Stimulated activated CD4-positive, alpha-beta T cell treated with anti-CD3 and anti-CD28 coated beads, Interleukin-4, amount 100 ng/mL, for 4 hours (primary cell): ENCODE measurements around the gene BEND7.
"Not testable (repeated sequence)": the region's sequence is repeated elsewhere in the genome, so short reads cannot be mapped to it uniquely, and the experiment has no call there.

Experiments
- DNase-seq, 2 experiments: peaks; one replicate each; pipeline ENCODE4 v3.0.0-alpha.2; 2020

Gene BEND7, protein sequence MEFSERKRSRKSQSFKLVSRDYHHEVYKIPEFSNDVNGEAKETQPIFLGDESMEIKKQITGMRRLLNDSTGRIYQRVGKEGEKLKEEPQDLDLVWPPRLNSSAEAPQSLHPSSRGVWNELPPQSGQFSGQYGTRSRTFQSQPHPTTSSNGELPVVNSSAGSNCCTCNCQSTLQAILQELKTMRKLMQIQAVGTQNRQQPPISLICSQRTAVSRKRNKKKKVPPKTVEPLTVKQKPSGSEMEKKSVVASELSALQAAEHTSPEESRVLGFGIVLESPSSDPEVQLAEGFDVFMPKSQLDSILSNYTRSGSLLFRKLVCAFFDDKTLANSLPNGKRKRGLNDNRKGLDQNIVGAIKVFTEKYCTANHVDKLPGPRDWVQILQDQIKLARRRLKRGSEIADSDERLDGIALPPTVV

DNA sequence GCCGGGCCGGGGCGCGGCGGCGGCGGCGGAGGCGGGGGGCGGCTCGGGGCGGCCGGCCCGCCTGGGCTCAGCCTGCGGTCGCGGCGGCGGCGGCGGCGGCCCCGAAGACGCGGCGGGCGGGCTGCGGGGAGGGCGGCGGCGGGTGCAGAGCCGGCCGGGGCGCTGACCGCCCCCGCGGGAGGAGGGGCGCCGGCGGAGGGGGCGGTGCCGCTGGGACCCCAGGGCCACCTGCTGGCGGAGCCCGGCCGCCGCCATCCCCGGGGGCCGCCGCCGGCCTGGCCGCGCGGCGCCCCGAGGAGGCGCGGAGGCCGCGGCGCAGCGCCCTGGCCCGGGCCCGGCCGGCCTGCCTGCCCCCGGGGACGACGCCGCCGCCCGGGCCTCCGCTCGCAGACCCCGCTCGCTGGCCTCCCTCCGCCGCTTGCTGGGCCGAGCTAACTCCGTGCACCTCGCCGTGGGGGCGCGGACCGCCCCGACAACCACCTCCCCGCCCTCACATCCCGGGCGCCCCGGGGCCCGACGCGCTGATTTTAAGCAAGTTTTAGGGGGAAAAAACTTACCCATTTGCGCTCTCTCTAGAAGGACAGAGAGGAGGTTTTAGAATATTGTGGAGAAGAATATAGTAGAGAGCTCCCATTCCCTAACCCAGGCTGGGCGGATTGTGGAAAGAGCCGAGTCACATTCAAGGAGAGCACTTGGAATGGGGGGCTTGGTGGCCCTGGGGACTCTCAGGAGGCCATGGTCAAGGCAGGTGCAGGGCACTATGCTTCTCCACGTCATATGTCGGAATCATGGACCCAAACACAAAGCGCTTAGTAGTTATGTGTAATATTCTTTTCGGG is at the start of gene BEND7:
TSS of gene BEND7 (minus strand) at position 140 of the 839 bp plus-strand sequence. CDS start 481 bp downstream, outside the sequence.
- peak in 1 of 2 experiments; percentile 14 for DNase-seq

DNA sequence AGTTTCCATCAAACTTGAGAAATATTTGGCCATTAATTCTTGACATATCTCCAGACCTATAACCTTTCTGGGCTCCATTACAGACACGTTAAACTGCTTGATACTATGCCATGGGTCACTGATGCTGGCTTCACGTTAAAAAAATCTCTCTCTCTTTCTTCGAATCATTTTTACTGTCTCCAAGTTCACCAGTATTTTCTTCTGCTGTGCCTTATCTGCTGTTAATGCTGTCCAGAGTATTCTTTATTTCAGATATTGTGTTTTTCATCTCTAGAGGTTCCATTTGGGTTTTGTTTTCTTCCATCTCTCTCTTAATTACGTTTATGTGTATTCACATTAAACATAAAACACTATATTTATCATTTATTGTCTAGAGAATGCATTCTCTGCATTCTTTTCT is 45.1 kb upstream of the BEND7 start:
- DNase-seq, result no peak

DNA sequence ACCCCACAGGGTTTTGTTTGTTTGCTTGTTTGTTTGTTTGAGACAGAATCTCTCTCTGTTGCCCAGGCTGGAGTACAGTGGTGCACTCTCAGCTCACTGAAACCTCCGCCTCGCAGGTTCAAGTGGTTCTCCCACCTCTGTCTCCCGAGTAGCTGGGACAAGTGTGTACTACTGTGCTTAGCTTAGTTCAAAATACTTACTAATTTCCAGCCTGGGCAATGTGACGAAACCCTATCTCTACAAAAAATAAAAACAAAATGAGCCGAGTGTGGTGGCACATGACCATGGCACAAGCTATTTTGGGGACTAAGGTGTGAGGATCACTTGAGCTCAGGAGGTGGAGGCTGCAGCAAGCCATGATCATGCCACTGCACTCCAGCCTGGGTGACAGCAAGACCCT is 42.7 kb upstream of the BEND7 start:
- DNase-seq, result no peak

DNA sequence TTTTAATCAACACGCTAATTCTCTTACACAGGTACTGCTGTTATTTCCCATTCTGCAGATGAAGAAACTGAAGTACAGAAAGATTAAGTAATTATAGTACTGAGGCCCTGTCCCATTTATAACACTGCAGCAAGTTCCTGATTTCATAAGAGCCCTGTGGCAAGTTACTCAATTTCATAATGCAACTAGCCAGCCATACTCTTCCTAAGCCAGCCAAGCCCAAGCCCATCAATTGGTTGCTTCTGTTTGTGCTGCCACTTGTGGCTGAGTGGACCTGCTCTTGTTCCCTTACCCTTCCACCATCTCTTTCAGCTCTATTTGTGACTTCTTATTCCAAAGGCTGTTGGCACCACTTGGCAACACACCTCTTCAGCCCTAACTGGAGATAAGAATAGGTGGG is 38.2 kb upstream of the BEND7 start:
- no peak for DNase-seq

DNA sequence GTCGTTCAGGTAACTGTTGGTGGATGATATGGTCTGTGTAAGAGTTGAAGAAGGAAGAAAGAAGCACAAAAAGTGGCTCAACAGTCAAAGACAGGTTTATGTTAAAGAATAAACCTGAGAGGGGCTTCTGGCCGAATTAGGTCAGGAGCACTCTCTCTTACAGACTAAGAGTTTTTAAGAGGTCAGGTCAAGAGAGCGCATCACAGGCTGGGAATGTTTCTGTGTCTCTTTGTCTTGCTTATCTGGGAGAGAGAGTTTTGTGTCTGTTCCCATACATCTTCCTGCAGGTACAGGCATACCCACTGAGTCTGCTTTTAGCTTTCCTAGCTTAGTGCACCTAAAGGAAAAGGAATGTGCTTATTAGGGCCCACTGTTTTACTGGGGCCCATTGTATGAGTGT is 35.8 kb upstream of the BEND7 start:
- DNase-seq, result no peak

DNA sequence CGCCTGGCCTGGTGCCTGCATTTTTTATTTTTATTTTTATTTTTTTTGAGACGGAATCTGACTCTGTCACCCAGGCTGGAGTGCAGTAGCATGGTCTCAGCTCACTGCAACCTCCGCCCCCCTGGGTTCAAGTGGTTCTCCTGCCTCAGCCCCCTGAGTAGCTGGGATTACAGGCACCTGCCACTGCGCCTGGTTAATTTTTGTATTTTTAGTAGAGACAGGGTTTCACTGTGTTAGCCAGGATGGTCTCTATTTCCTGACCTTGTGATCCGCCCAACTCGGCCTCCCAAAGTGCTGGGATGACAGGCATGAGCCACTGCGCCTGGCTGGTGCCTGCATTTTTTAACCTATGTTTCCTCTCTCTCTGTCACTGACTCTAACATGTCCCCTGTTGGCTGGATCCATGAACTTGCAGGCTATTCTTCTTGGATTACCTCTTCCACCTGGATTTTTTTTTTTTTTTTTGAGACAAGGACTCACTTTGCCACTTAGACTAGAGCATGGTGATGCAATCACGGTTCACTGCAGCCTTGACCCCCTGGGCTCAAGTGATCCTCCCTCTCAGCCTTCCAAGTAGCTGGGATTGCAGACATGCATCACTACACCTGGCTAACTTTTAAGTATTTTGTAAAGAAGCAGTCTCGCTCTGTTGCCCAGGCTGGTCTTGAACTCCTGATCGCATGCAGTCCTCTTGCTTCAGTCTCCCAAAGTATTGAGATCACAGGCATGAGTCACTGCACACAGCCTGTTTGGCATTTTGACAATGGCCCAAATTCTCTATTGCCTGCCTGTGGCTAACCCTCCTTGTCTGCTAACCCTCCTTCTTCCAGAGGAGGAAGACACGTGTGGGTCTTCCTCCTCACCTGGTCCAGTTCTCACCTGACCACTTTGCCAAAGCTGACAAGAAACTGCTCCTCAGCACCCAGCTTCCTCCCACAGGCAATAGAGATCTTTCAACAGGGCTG is 34.9 kb upstream of the BEND7 start:
- DNase-seq, result no peak

DNA sequence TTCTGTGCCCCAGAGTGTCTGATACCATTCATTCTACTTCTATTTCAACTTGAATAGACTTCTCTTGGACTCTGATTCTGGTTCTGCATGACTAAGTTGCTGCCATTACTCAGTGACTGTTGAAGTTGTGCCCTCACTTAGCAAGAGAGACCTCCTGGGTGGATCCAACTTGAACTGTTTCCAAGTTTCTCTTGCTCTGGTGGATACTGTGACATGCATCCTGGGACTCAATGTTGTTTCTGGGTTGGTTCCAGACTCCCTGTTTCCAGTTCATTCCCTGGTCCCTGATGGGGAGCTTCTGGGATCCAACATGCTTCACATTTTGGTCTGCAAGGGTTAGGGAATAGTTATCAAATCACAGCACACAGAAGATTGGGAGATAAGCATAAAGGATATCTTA is 31.8 kb upstream of the BEND7 start:
- DNase-seq, result no peak

DNA sequence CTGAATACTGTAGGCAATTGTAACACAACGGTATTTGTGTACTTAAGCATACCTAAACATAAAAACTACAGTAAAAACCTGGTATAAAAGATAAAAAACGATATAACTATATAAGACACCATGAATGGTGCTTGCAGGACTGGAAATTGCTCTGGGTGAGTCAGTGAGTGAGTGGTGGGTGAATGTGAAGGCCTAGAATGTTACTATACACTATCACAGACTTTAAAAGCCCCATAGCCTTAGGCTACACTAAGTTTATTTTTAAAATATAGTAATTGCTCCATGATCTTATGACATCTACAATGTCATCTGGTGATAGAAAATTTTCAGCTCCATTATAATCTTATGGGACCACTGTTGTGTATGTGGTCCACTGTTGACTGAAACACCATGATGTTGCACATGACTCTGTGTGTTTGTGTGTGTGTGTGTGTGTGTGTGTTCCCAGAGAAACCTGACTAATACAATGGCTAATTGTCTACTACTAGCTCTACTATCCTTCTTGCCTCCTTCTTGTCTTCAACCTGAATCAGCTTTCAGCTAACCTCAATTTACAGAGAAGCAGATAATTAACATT is 30.4 kb upstream of the BEND7 start:
- DNase-seq, result no peak

DNA sequence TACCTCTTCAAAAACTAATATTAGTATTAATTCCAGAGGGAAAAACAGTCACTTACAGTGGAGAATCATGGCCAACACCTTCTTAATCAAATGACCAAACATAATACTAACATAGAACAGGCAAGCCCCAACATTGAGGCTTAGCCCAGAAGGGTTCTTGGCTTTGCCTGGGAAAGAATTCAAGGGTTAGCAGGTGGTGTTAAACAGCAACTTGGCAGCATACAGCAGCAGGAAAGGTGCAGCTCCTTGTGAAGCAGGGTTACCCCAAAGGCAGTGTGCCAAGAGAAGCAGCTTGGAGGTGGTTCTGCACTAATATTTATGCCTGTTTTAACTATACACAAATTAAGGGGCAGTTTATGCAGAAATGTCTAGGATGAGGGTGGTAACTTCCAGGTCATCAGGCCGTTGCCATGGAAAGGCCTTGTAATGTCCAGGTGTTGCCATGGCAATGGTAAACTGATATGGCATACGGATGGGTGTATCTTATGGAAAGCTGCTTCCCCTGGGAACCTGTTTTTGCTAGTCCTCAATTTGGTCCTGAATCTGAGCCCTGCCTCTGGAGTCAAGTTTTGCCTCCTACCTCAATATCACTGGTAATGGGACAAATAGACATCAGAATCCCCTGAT is 27.2 kb upstream of the BEND7 start:
- no peak for DNase-seq

DNA sequence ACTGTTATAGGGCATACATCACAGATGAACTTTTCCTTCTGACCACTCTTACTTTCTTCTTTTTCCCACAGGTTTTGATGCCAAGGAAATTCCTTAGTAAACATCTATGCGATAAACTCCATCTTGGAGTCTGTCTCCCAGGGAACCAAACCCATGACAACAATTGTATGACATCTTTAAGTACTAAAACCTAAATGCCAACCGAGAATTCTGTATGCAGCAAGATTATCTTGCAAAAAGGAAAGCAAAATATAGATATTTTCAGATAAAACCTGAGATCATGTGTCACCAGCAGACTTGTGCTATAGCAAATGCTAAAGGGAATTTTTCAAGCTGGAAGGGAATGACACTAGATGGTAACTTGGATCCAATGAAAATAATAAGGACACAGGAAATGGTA is 22.0 kb upstream of the BEND7 start:
- DNase-seq, result no peak

DNA sequence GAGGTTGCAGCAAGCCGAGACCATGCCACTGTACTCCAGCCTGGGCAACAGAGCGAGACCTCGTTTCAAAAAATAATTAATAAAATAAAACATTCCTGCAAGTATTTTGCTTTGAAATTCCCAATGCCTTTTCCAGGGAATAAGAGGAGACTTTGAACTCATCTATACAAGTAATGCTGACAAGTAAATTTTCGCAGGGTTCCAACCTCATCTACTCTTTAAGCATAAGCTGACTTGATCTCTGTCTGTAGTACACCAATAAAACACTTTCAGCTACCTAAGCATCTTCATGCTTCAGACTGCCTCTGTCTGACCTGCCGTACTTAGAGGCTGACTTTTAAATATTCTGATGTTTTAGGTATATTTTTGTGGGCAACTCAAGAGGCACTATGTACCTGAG is 13.7 kb upstream of the BEND7 start:
- no peak for DNase-seq

DNA sequence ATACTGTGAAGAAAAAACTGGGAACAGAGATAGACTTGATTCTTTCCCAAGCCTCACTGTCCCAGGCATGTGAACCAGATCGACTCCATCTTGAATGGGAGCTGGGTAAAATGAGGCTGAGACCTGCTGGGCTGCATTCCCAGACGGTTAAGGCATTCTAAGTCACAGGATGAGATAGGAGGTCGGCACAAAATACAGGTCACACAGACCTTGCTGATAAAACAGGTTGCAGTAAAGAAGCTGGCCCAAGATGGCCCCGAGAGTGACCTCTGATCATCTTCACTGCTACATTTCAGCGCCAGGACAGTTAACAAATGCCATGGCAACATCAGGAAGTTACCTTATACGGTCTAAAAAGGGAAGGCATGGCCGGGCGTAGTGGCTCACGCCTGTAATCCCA is 9.2 kb upstream of the BEND7 start:
- DNase-seq, result not testable (repeated sequence)

DNA sequence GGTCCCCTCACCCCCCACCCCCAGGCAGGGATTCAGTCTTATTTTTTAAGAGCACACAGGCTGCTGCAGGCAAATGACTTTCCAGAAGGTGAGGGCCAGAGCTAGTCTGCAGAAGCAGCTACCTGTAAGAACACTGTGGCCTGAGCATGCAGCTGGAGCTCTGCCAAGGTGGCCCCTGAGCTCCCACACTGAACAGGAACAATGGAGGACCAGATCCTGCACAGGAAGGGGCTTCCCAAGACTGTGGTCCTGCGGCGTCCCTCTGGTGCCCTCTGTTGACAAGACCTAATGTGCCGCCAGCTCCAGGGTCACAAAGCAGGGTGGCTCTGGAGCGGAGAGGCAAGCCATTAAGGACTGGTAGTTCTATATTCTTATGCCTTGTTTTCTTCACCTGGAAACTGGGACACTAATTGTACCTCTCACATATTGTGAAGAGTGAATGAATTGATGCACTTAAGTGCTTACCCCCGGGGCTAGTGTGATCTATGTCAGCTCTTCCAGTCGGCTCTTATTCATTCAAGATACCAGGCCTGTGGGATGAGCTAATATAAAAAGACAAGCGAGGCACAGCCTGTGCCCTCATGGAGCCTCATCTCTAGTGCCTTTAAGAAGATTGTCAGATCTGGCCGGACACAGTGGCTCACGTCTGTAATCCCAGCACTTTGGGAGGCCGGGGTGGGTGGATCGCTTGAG is 8.0 kb upstream of the BEND7 start:
- peak in 1 of 2 experiments; percentile 10 for DNase-seq

DNA sequence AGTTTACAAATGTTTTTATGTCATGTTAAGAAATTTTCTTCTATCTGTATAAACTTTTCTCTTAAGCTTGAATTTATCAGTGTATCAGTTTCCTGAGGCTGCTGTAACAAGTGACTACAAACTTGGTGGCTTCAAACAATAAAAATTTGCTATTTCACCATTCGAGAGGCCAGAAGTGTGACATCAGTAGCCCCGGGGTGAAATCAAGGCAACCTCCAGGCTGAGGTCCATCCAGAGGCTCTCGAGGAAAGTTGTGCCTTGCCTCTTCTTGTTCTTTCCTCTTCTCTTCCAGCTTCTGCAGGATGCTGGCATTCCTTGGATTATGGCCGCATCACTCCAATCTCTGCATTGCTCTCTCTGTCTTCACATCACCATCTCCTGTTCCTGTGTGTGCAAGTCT is 6.5 kb upstream of the BEND7 start:
- no peak for DNase-seq

DNA sequence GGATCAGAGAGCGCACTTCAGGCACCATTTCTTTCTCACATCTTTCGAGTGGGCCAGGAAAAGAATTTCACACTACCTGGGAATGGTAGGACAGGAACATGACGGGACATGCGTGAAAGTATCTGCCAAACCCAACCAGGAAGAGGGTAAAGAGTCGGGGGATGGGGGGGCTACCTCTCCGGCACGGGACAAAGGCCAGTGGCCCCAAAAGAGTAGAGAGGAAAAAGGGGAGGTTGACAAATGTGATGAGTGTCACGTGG is 830 bp upstream of the BEND7 start:
- DNase-seq, result no peak

DNA sequence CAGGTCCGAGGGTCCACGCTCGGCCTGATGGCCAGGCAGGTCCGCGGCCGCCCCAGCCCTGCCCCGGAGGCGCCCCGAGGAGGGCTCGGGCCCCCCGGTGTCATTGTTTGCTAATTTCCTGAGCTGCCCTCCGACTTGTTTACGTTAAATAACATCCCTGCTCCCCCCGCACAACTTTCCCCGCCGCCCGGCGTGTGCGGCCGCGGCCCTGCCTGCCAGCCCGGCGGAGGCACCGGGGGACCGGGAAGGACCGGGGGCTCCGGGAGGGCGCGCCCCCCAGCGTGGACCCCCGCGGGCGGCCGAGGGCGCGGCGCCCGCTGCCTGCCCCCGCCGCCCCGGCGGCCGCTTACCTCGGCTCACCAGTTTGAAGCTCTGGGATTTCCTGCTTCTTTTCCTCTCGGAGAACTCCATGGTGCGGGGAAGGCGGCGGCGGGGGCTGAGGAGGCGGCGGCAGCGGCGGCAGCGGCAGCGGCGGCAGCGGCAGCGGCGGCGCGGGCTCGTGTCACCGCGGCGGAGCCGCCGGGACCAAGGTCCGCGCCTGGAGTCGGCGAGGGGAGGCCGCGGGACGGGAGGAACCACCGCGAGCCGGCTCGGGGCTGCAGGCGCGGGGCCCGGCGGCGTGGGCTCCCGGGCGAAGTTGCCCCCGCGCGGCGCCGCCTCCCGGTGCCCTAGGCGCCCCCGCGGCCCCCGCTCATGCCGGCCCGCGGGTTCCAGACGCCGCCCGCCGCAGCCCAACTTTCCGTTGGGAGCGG is 515 bp downstream of the BEND7 start:
- no peak for DNase-seq

DNA sequence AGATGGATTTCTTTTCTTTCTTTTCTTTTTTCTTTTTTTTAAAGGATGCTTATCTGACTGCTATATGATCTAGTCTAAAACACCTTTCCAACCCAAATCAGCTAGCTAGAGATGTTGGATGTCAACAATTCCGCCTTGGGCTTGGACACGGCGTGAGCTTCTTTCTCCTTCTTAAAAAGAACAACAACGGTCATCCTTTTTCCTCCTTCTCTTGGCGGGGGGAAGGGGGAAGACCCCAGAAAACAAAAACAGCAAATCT is 1.0 kb downstream of the BEND7 start:
- no peak for DNase-seq

DNA sequence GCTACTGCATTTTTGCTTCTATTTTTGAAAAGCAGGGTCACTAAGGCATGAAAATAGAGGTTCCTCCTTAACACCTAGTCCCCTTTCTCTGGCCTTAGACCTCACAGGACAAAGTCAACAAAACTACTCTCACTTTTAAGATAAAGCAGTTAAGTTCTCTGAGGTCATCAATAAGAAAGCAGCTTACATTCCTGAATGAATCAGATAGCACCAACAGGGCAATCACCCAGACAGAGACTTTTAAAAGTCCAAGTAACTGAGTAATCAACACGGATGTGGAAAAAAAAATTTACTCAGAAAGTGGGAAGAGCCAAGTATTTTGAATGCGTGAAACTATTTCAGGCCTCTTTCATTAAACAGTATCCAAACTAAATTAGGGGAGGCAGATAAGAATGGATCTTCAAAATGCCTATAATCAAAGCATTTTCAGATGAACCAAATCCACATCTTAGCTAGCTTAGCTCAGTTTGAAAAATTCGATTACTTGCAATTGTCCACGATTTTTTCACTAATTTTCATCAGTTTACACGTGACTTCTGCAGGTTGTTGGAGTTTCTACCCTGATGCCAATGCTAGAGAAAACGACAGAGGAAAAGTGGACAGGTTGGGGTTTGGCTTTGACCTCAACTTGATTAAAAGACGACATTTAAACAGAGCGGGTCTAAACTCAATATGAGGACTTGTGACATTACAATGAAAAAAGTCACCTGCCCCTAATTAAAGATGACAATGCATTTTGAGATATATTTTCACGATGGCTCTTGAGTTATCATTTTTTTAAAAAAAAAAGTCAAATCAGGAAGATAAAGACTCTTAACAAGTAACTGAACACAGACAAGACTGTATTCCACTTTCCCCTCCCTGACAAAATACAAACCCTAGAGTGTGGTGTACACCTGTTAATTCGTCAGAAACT is 1.6 kb downstream of the BEND7 start:
- no peak for DNase-seq

DNA sequence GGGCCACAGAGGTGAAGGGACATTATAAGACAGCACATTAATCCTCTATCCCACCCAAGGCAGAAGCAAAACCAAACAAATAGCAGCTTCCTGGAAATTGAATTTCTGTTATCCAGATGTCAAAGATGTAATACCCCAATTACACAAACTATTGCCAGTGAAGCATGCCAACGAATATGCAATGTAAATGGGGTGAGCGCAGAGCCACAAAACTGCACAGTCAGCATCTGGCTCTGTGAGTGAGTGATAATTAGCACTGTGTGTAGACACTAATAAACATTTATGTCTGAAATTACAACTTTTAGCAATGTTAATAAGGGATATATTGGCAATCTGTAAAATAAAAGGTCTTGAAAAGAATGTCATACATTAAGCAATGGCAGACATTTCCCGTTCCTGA is 3.2 kb downstream of the BEND7 start:
- DNase-seq, result no peak

DNA sequence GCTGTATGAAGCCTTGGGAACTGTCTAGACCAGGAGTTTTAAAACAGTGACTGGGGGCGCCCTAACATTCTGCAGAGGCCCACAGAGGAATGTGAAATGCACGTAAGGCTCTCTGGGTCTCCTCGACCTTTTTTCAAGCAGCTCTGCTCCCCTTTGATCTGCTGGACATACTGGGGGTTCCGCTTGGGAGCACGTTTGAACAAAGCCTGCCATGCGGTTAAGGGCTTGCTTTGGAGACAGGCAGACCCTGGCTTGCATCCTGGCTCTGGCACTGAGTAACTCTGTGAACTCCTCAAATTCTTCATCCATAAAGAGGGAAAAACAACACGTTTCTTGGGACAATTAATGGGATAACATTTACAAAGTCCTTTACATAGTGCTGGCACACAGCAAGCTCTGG is 7.8 kb downstream of the BEND7 start:
- DNase-seq, result no peak
